K562 (cell line): ENCODE results near the gene ISG20. TPM values are rescaled to one million over a fixed set of nuclear protein-coding genes. Genes with fewer than 3 reads are reported as not detected.
A peak's percentile ranks its signal among the peaks of the same experiment; 100 is the strongest.

Experiments
- ATAC-seq: fragments of 200-7000 bp; cut with Tn5 transposase; 3 replicates; pipeline ENCODE4 v1.9.1; 2020; ENCODE audit warnings: moderate library complexity
- BruUV-seq: library from RNA; stranded (reverse); fragments of 400-500 nt; replicated peaks from 2 replicates; lab custom pipeline; 2021; lab: Mats Ljungman, UMichigan
- CTCF ChIA-PET: fragments of 300-600 bp; formaldehyde crosslinking; extraction: SDS; loops from one replicate; lab custom pipeline; 2021; ENCODE audit warnings: low intra/inter-chr PET ratio; lab: Yijun Ruan, JAX
- POLR2A ChIA-PET: fragments of 300-600, 350-650 bp; sonication (Branson Sonifier 250); formaldehyde crosslinking; extraction: SDS; loops from one replicate; lab custom pipeline; 2021; ENCODE audit warnings: antibody characterized with exemption, inconsistent platforms; lab: Yijun Ruan, JAX
- DNase-seq, 4 experiments: peaks; one replicate each; pipeline versions ENCODE4 v3.0.0 to v3.0.0-alpha.2; 2011 to 2018; ENCODE audit warnings: low spot score in 3 of 4, mixed read lengths in 3 of 4; ENCODE audit errors: extremely low read depth in 1 of 4
- FAIRE-seq: peaks from 2 replicates; lab custom pipeline; 2011; peaks lifted over from hg19 to GRCh38; lab: Jason Lieb, UNC
- H2AFZ ChIP-seq: 2 replicates; pipeline ENCODE4 v1.6.0; 2011; ENCODE audit warnings: low read depth, low read length, control low read depth, inconsistent platforms
- H3K27ac ChIP-seq: fragments of 200-600 bp; 3 replicates; pipeline ENCODE4 v1.8.0; 2011; ENCODE audit warnings: low read depth, mild to moderate bottlenecking, control low read depth, inconsistent platforms, low read length, moderate library complexity, mixed read lengths; ENCODE audit errors: extremely low read depth
- H3K27me3 ChIP-seq, 2 experiments: fragments of 300-600 bp in 1 of 2; 2 replicates in 1 of 2; 3 replicates in 1 of 2; pipeline versions ENCODE4 v1.6.0 to v1.8.0; 2011; ENCODE audit warnings: inconsistent platforms in 2 of 2, low read length in 2 of 2, mild to moderate bottlenecking in 1 of 2, mixed read lengths in 1 of 2, moderate library complexity in 1 of 2; ENCODE audit not compliant: control insufficient read depth in 2 of 2, insufficient read depth in 2 of 2
- H3K36me3 ChIP-seq: fragments of 300-600 bp; 3 replicates; pipeline ENCODE4 v1.8.0; 2011; ENCODE audit warnings: mild to moderate bottlenecking, low read length, inconsistent platforms; ENCODE audit not compliant: control insufficient read depth, insufficient read depth
- H3K4me1 ChIP-seq, 2 experiments: fragments of 200-600 bp in 1 of 2; replicated peaks in 1 of 2; 2 replicates in 1 of 2; 3 replicates in 1 of 2; pipeline versions ENCODE4 v1.5.1 to v1.8.0; 2011; ENCODE audit warnings: inconsistent platforms in 2 of 2, low read length in 2 of 2, mild to moderate bottlenecking in 1 of 2, mixed read lengths in 1 of 2, moderate library complexity in 1 of 2; ENCODE audit not compliant: control insufficient read depth in 2 of 2, insufficient read depth in 2 of 2
- H3K4me2 ChIP-seq: 2 replicates; pipeline ENCODE4 v1.6.1; 2011; ENCODE audit warnings: low read length, control low read depth, inconsistent platforms, mixed read lengths; ENCODE audit not compliant: insufficient read depth
- H3K4me3 ChIP-seq: fragments of 200-600 bp; sonication (generic), shearing (Covaris generic); 2 replicates; pipeline ENCODE4 v1.5.1; 2016; ENCODE audit warnings: control low read depth, inconsistent platforms
- H3K79me2 ChIP-seq: fragments of 200-600 bp; 3 replicates; pipeline ENCODE4 v1.8.0; 2011; ENCODE audit warnings: low read length, inconsistent platforms; ENCODE audit not compliant: control insufficient read depth, insufficient read depth
- H3K9ac ChIP-seq, 2 experiments: 2 replicates each; pipeline versions ENCODE4 v1.6.0 to v1.6.1; 2011; ENCODE audit warnings: low read depth in 2 of 2, low read length in 2 of 2, control low read depth in 1 of 2, inconsistent platforms in 1 of 2, mild to moderate bottlenecking in 1 of 2, mixed read lengths in 1 of 2; ENCODE audit not compliant: insufficient read depth in 1 of 2
- H3K9me1 ChIP-seq: one replicate; pipeline ENCODE4 v1.6.0; 2011; ENCODE audit warnings: inconsistent platforms, mild to moderate bottlenecking, low read length, moderate library complexity; ENCODE audit not compliant: control insufficient read depth, insufficient read depth
- H3K9me3 ChIP-seq: replicated peaks from 2 replicates; pipeline ENCODE4 v1.5.1; 2011; ENCODE audit warnings: low read depth, low read length, inconsistent platforms; ENCODE audit not compliant: control insufficient read depth, insufficient read depth
- H4K20me1 ChIP-seq: replicated peaks from 2 replicates; pipeline ENCODE4 v1.6.1; 2011; ENCODE audit warnings: low read length, inconsistent platforms, mixed read lengths; ENCODE audit not compliant: control insufficient read depth, insufficient read depth
- GABPA ChIP-seq: fragments of 200-800 bp; sonication (Bioruptor generic); conservative IDR thresholded peaks from 2 replicates; pipeline ENCODE4 v1.6.1; 2016; ENCODE audit warnings: low read depth, missing genetic modification characterization, missing compliant biosample characterization
- RBM22 ChIP-seq: fragments of 200-400 bp; formaldehyde crosslinking; IDR thresholded peaks from 2 replicates; pipeline ENCODE4 v1.6.1; 2018; ENCODE audit warnings: low read length, low read depth; ENCODE audit not compliant: poor library complexity, severe bottlenecking
- ZFP36 ChIP-seq: fragments of 150-350 bp; IDR thresholded peaks from 2 replicates; pipeline ENCODE4 v1.6.1; 2018; ENCODE audit warnings: low read length, low read depth; ENCODE audit not compliant: partially characterized antibody
- WGBS: fragments of 100-300 bp; shearing (Covaris generic); methylation state at CpG from one replicate; pipeline ENCODE4 v1.1.6; 2016; ENCODE audit warnings: low coverage, mixed read lengths; ENCODE audit not compliant: insufficient coverage; ENCODE audit errors: missing lambda C conversion rate; 5-methylcytosine and 5-hydroxymethylcytosine counted together
- in situ Hi-C: fragments of 300-500 bp; cut with MboI; formaldehyde crosslinking; loops from 4 replicates; pipeline ENCODE4 v1.15.0; 2018; ENCODE audit warnings: inconsistent platforms, mixed read lengths
- intact Hi-C: fragments of 100-400 bp; cut with micrococcal nuclease; formaldehyde crosslinking; loops from 2 replicates; pipeline ENCODE4 v1.14.2; 2022
- polyA plus RNA-seq, 8 experiments: library from polyadenylated mRNA; depleted of rRNA in 4 of 8; stranded (reverse) in 5 of 8; unstranded in 3 of 8; fragments of >200 nt; fragmentation: Nextera tagmentation in 2 of 8; fragmentation: Illumina TruSeq in 1 of 8; extraction: Ambion mirVana in 2 of 8; extraction: Trizol in 1 of 8; gene quantifications; 2 replicates each; pipeline versions ENCODE4 v1.2.1 to v1.2.3, GENCODE V29; 2011 to 2014; ENCODE audit warnings: inconsistent platforms in 1 of 8, missing spikeins in 1 of 8
- total RNA-seq, 7 experiments: library from RNA; depleted of rRNA in 6 of 7; stranded (reverse); fragments of >200 nt in 6 of 7; fragmentation: Illumina TruSeq in 2 of 7; extraction: Trizol in 2 of 7; gene quantifications; 2 replicates each; pipeline versions ENCODE4 v1.2.1 to v1.2.3, GENCODE V29; 2011 to 2021; ENCODE audit warnings: low replicate concordance in 1 of 7
- TF ChIP-seq, protein P1 (sequence below): fragments of 450-650 bp; conservative IDR thresholded peaks from 2 replicates; pipeline ENCODE4 v1.6.1; 2016; ENCODE audit warnings: missing genetic modification characterization, low read depth, mild to moderate bottlenecking, control low read depth, missing compliant biosample characterization

The ISG20 gene
- total and polyA plus RNA-seq, 9 of the 15 experiments (the other 6 are each of a cell fraction or from before 2014, with no cell fraction given): 0.06 to 2.1 (median 1.00) TPM

DNA sequence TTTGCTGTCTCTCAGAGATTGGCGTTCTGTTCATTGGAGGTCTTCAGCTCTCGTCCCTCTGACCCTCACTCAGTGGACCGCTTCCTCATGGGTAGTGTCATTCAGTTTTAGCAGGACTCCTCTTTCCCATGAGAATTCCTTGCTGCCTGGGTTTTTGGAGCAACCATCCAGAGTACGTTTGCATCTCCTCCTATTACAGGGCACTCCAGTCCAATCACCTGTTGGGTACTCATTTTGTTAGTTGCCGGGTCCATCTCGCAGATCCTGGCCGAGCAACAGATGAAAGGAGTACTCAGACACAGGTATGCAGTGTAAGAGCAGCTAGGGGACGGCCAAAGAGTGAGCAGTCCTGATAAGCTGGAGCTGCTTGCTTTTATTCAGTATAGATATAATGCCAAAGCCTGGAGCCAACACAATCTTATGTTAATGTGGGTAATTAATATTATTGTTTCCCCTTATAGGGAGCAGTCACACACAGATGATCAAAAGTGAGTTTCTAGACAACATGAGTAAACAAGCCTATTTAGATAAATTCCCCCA is 49.6 kb downstream of the ISG20 start:
- CTCF ChIA-PET: no interaction called here
- H3K27me3 ChIP-seq: peaks cover 13 to 46% of the 10 kb centered on the region in 2 experiments; a peak in 3 of 5 replicates
- in situ Hi-C loops: no loop called here

More for the DNA sequence above, 49.6 kb downstream of the ISG20 start:
- no peak overlapping the region for H3K4me2 ChIP-seq
- intact Hi-C loops: no loop called here
- no peaks in the 10 kb centered on the region for H3K9me3 ChIP-seq
- no peak overlapping the region for H2AFZ ChIP-seq
- no peak overlapping the region for H3K9ac ChIP-seq
- 0% methylated on average over 8 of the region's 8 CpGs for WGBS
- H3K4me1 ChIP-seq: no peaks in the 10 kb centered on the region
- no peak overlapping the region for H3K27ac ChIP-seq
- POLR2A ChIA-PET: interaction anchor here (0.7 to 1.0 kb wide), 2 partner anchors 50 to 55 kb away, joined by 3 read pairs; partner anchors contain the start of gene ISG20
- TF ChIP-seq RBM22: no peak
- no peak for TF ChIP-seq GABPA (tag)
- TF ChIP-seq, protein P1, sequence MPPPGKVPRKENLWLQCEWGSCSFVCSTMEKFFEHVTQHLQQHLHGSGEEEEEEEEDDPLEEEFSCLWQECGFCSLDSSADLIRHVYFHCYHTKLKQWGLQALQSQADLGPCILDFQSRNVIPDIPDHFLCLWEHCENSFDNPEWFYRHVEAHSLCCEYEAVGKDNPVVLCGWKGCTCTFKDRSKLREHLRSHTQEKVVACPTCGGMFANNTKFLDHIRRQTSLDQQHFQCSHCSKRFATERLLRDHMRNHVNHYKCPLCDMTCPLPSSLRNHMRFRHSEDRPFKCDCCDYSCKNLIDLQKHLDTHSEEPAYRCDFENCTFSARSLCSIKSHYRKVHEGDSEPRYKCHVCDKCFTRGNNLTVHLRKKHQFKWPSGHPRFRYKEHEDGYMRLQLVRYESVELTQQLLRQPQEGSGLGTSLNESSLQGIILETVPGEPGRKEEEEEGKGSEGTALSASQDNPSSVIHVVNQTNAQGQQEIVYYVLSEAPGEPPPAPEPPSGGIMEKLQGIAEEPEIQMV (tag): no peak
- peak; percentile 34 for TF ChIP-seq ZFP36
- H3K4me3 ChIP-seq: no peak overlapping the region
- H3K36me3 ChIP-seq: no peaks in the 10 kb centered on the region
- no peaks in the 10 kb centered on the region for H3K9me1 ChIP-seq
- no peak for FAIRE-seq
- H4K20me1 ChIP-seq: no peaks in the 10 kb centered on the region; the same call in 1 of the 2 replicates
- BruUV-seq: no TSS peak
- H3K79me2 ChIP-seq: no peaks in the 10 kb centered on the region
- no peak for ATAC-seq
- no peak for DNase-seq
